ENCODE data around the gene ARPC3.
A peak's percentile ranks its signal among the peaks of the same experiment; 100 is the strongest.
"Not testable (repeated sequence)": the region's sequence is repeated elsewhere in the genome, so short reads cannot be mapped to it uniquely, and the experiment has no call there.

Gene ARPC3

DNA sequence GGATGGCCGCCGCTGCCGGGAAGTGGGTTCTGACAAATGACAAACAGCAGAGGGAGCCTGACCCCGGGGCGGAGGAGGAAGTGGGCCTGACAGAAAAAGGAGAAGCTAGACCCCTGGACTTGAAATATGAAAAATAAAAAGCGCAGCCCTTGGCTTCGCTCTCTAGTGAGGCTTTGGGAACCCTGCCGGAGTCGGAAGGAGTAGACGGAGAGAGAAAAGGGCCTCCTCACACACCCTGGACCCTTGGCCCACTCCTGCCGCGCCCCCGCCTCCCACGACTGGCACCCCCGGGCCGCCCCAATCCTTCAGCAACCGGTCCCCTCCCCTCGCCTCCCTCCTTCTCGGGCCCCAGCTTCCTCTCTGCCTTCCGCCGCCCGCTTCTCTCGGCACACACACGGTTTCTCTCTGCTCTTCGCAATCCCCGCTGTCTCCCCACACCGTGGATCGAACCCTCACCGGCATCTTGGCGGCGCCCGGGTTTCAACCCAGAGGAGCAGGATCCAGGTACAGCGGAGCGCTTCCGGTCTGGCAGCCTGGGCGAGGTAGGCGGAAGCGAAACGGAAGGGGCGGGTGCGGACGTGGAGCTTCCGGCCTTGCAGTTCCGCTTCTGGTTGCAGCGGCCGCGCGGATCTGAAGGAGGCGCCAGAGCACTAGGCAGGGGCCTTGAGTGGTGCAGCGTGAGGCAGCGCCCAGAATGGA is at the start of gene ARPC3:
Gene ARPC3, minus strand, starts transcription at position 539 of the 699 bp plus-strand sequence. Its CDS starts 77 bp downstream, at position 462.
- no peak for FAIRE-seq

GRCh38 chr12:110498984-110499706 is 49.0 kb upstream of the ARPC3 start:
- FAIRE-seq: no peak

DNA sequence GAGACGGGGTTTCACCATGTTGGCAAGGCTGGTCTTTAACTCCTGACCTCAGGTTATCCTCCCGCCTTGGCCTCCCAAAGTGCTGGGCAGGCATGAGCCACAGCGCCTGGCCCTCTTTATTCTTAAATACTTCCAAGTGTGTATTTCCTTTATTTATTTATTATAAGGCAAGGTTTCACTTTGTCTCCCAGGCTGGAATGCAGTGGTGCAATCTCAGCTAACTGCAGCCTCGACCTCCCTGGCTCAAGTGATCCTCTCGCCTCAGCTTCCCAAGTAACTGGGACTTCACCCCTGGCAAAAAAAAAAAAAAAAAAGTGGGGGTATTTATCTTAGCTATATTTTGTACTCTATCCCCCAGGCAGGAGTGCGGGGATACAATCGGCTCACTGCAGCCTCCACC is 25.3 kb upstream of the ARPC3 start:
- FAIRE-seq: no peak

DNA sequence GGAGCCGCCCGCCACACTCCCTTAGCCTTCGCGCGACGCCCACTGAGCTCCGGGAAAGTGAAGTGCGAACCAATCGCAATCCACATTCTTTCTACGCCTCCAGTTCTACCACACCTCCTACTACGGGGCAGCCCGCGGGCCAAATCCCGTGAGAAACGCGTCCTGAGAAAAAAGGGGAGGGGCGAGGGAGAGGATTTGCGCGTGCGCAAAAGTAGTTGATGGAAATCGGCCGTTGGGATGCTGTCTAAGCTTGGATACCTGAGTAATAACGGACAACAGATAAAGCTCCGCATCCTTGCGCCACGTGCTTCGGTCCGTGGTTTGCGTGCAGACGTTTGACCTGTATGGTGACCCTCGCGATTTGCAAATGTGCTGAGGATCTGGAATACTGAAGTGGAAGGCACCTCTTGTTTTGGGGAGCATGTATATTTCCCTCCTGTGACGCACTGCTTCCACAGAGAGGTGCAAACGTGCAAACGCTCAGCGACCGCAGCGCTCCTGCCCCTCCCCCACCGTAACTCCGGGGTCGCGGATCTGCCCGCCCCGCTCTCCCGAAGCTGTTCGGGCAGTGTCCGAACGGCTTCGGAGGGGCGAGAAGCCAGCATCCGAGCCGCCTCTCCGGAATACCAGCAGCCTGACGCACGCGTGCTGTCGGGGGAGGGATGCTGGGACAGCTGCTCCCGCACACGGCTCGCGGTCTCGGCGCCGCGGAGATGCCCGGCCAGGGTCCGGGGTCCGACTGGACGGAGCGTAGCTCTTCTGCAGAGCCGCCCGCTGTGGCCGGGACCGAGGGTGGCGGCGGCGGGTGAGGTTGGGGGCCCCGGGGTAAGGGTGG is 18.3 kb upstream of the ARPC3 start, which contains the start of the genes FAM216A and GPN3:
Gene FAM216A, plus strand, starts transcription at position 632 of the 835 bp plus-strand sequence. Its CDS starts 31 bp downstream, at position 663.
Gene GPN3, minus strand, starts transcription at position 44 of the 835 bp plus-strand sequence. CDS start 54 bp downstream, outside the sequence.
- FAIRE-seq: no peak

DNA sequence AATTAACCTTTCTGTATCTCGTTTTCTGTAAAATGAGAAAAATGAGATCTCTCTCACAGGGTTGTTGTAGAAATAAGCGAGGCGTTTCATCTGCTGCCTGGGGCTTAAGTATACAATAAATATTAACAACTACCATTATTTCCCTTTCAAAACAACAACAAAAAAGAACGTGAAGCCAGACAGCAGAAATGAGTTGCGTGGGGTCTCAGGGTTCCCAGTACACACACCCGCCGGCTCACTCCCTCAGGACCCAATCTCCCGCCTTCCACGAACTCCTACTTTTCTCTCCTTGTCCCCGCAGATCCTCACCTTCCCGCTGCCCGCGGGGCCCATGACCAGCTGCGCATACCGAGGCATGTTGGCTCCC is 17.7 kb upstream of the ARPC3 start:
- no peak for FAIRE-seq

- FAIRE-seq: no peak
Measured at GRCh38 chr12:110466791-110467190, 16.7 kb upstream of the ARPC3 start.

- not testable (repeated sequence) for FAIRE-seq
Measured at GRCh38 chr12:110465765-110466164, 15.6 kb upstream of the ARPC3 start.

DNA sequence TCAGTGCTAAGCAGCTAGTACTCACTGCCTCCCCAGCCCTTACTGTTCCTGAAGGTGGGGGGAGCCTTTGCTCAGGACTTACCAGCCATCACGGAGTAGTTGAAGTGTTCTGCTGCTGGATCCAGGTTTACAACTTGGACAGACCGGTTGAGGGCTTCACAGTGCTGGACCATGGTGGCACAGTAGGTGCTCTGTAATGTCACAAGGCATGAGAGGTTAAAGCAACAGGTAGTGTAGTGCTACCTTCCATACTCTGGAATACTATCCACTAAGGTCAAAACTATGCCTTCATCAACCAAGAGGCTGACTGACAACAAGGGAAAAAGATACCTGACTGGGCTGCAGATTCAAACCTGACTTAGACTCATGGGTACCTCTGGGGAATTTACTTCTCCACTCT is 14.9 kb upstream of the ARPC3 start:
- FAIRE-seq: no peak

DNA sequence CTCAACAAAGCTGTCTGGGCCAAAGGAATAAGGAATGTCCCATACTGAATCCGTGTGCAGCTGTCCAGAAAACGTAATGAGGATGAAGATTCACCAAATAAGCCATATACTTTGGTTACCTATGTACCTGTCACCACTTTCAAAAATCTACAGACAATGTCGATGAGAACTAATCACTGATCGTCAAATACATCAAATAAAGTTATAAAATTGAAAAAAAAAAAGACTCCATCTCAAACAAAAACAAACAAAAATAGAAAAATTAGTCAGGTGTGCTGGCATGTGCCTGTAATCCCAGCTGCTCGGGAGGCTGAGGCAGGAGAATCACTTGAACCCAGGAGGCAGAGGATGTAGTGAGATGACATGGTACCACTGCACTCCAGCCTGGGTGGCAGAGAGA is 11.1 kb upstream of the ARPC3 start:
- not testable (repeated sequence) for FAIRE-seq

DNA sequence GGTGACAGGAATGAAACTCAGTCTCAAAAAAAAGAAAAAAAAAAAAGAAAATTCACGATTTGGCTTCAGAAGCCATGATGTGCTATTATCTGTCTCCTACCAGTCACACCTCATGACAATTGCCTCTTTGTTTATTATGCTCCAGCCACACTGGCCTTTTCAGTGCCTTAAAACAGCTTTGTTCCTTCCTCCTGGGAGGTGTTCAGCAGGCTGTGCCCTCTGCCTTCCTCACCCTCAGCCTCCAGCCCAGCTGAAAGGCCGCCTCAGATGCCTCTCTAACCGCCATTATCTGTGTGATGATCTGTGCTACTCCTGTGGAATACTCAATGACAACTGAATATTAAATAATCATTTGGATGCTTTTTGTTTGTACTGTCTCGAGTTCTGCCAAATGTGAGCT is 8.6 kb upstream of the ARPC3 start:
- no peak for FAIRE-seq

GRCh38 chr12:110453569-110454296 is 3.6 kb upstream of the ARPC3 start:
- FAIRE-seq: no peak

GRCh38 chr12:110451263-110451662 is 1.1 kb upstream of the ARPC3 start:
- FAIRE-seq: no peak

- FAIRE-seq: no peak
Measured at GRCh38 chr12:110444455-110444854, 5.7 kb downstream of the ARPC3 start.

DNA sequence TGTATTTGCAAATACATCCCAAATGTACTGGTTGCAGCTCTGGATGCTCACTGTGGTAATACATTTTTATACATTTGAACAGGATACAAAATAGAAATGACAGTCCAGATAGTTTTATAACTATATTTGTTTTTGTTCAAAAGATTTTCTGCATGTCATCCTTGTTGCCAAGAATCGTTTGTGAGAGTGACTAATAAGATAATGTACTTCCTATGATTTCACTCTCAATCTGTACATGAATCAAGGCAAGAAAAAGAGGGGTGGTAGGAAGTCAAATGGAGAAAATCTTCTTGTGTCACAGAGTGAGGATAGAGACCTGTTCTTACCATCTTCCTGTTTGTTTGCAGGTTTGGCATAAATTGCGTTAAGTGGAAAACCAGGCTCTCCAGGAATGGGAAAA is 13.9 kb downstream of the ARPC3 start:
- no peak for FAIRE-seq

- peak; percentile 83 for FAIRE-seq
Measured at GRCh38 chr12:110431957-110432587, 18.1 kb downstream of the ARPC3 start.

DNA sequence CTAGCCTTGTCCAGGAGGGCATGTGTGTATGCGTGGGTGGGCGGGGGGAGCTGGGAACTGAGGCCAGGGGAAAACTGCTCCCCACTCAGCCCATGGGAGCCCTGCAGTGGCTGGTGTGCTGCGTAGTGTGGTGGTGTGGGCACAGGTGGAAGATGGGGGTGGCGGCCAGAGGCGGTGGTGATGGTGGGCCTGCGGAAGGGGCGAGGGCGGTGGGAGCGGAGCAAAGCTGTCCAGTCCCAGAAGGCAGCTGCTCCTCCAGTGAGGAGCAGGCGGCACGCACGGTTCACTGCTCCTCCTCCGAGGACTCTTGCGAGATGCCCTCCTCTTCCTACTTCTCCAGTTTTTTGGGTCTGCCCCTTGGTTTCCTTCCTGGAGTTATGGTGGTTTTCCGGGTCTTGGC is 20.5 kb downstream of the ARPC3 start:
- FAIRE-seq: not testable (repeated sequence)

DNA sequence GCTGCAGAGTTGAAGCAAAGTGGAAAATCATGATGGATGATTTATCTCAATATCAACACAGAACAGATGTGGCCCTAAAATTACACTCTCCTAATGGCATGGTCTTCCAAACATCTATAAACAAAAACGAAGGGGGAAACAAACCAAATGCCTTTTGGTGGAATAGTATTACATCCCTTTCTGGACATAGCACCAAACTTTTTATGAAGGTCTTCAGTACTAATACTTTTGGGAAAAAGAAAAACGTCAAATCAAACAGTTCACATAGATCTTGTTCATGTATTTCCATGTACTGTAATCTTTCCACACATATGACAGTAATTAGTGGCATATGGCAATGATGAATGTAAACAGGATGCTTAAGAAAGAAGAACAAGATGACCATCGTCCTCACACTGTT is 23.7 kb downstream of the ARPC3 start:
- no peak for FAIRE-seq

DNA sequence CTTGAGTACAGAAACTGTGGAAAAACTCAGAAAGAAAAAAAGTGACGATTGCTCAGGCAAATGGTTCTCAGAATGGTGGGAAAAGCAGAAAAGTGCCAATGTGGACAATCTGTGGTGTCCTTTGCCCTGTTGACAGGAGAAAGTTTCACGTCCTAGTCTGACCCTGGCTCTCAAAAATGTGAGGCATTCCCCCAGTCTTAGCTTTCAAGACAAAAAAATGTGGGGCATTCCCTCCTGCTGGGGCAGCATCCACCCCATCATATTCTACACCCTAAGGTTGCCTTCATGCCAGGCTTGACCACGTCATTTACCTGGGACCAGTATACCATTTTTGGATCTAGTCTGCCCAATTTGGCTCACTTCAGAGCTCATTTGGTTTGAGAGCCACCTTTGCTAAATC is 25.9 kb downstream of the ARPC3 start:
- no peak for FAIRE-seq

GRCh38 chr12:110421701-110422100 is 28.4 kb downstream of the ARPC3 start:
- no peak for FAIRE-seq

DNA sequence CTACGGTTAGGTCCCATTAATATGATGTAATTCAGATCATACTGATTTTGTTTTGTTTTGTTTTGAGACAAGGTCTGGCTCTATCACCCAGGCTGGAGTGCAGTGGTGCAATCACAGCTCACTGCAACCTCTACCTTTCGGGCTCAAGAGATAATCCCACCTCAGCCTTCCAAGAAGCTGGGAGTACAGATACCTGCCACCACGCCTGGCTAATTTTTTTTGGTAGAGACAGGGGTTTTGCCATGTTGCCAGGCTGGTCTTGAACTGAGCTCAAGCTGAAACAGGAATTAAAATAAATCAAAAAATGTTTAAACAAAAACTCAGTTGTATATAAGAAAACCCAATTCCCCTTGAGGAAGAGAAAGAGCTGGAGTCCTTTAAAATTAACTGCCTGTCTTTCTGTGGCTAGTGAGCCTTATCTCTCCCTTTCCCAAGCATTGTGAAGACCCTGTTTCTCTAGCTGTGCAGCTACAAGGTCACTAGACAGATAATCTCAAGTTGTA is 28.9 kb downstream of the ARPC3 start:
- FAIRE-seq: no peak

GRCh38 chr12:110420644-110421043 is 29.5 kb downstream of the ARPC3 start:
- not testable (repeated sequence) for FAIRE-seq

DNA sequence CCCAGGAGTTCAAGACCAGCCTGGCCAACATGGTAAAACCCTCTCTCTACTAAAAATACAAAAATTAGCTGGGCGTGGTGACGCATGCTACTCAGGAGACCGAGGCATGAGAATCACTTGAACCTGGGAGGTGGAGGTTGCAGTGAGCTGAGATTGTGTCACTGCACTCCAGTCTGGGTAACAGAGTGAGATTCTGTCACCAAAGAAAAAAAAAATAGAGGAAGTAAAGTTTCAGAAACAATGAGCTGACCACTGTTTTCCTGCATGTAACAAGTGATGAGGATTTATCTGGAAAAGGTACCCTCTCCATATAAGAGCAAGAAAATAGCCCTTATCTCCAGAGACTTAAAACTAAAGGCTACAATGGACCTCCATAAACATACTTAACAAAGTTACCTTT is 33.0 kb downstream of the ARPC3 start:
- FAIRE-seq: not testable (repeated sequence)

All from colon (tissue), 2 donors.